Erythroblast (primary cell): ENCODE measurements around the gene REL.

ENCODE experiments used
- GATA1 ChIP-seq: IDR thresholded peaks from 2 replicates; pipeline ENCODE4 v1.6.1; 2011; ENCODE audit warnings: low read depth, mild to moderate bottlenecking, control low read depth, low read length, moderate library complexity
- POLR2A ChIP-seq: IDR thresholded peaks from 2 replicates; pipeline ENCODE4 v1.6.1; 2011; ENCODE audit warnings: mild to moderate bottlenecking, low read length

GRCh38 chr2:60898567-60898966, 17.2 kb downstream of the REL start:
- TF ChIP-seq POLR2A (no peak), GATA1 (no peak)
